Measurements from ENCODE around the gene CETN1. TPM values are rescaled to one million over a fixed set of nuclear protein-coding genes. Genes with fewer than 3 reads are reported as not detected.

CETN1 gene
- total RNA-seq, 1 experiment from 2014 or later, result not detected

- no peak for DNase-seq (ENCODE audit: low spot score)
- H3K9me3 Mint-ChIP-seq, result no peaks in the 10 kb centered on the region
- H3K27me3 Mint-ChIP-seq (ENCODE audit: low read depth), result peaks cover 11% of the 10 kb centered on the region
- no peak for ATAC-seq
- no peaks in the 10 kb centered on the region for H3K36me3 Mint-ChIP-seq
- TF ChIP-seq ZNF121 (CRISPR knock-in tag; IDR thresholded peaks at IDR 0.05) (no peak), PREB (CRISPR knock-in tag; IDR thresholded peaks at IDR 0.05; ENCODE audit: borderline replicate concordance) (no peak), ETV6 (CRISPR knock-in tag; IDR thresholded peaks at IDR 0.05) (no peak), SOX15 (CRISPR knock-in tag; IDR thresholded peaks at IDR 0.05) (no peak), ATF1 (CRISPR knock-in tag; IDR thresholded peaks at IDR 0.05) (no peak)
- H3K4me1 Mint-ChIP-seq, result peaks cover 35% of the 10 kb centered on the region
- CTCF ChIA-PET, result no interaction called here
- H3K4me3 Mint-ChIP-seq, result no peak overlapping the region
- POLR2A ChIA-PET, result no interaction called here
- no peak overlapping the region for H3K27ac Mint-ChIP-seq
Observed at GRCh38 chr18:570256-570655, 9.9 kb upstream of the CETN1 start.

- Mint-ChIP-seq H3K36me3 (no peaks in the 10 kb centered on the region), H3K27ac (no peak overlapping the region), H3K9me3 (no peaks in the 10 kb centered on the region), H3K4me3 (no peak overlapping the region), H3K4me1 (peaks cover 39% of the 10 kb centered on the region), H3K27me3 (ENCODE audit: low read depth) (peaks cover 10% of the 10 kb centered on the region)
- DNase-seq (ENCODE audit: low spot score) (no peak), ATAC-seq (no peak)
- CTCF ChIA-PET, result interaction anchor here (1.1 kb wide), 1 partner anchor 53 kb away, joined by 3 read pairs; no protein-coding TSS in a partner anchor
- POLR2A ChIA-PET, result no interaction called here
- TF ChIP-seq TEAD1 (CRISPR knock-in tag; IDR thresholded peaks at IDR 0.05) (no peak), NFYB (CRISPR knock-in tag; conservative IDR thresholded peaks at IDR 0.05; ENCODE audit: low read depth) (no peak), ZNF138 (CRISPR knock-in tag; conservative IDR thresholded peaks at IDR 0.05) (no peak), CDX4 (CRISPR knock-in tag; IDR thresholded peaks at IDR 0.05; ENCODE audit: borderline replicate concordance) (no peak), AFF4 (CRISPR knock-in tag; IDR thresholded peaks at IDR 0.05; ENCODE audit: borderline replicate concordance) (no peak), ATF2 (CRISPR knock-in tag; IDR thresholded peaks at IDR 0.05; ENCODE audit: borderline replicate concordance, low read depth) (no peak), ZNF423 (CRISPR knock-in tag; IDR thresholded peaks at IDR 0.05) (no peak), ZNF232 (CRISPR knock-in tag; IDR thresholded peaks at IDR 0.05) (no peak), E2F1 (CRISPR knock-in tag; IDR thresholded peaks at IDR 0.05) (no peak), ZNF317 (CRISPR knock-in tag; IDR thresholded peaks at IDR 0.05; ENCODE audit: borderline replicate concordance, low read depth) (no peak), MYBL2 (CRISPR knock-in tag; IDR thresholded peaks at IDR 0.05) (no peak), STAT6 (CRISPR knock-in tag; conservative IDR thresholded peaks at IDR 0.05; ENCODE audit: low read depth) (no peak), TP53 (CRISPR knock-in tag; IDR thresholded peaks at IDR 0.05) (no peak), ZNF425 (CRISPR knock-in tag; conservative IDR thresholded peaks at IDR 0.05) (no peak), RORB (CRISPR knock-in tag; IDR thresholded peaks at IDR 0.05) (no peak), CTCF (IDR thresholded peaks at IDR 0.05) (no peak)
Observed at GRCh38 chr18:570697-571096, 9.5 kb upstream of the CETN1 start.

All from WTC11 (cell line).